Measurements from ENCODE around the gene MYBPC3.

The MYBPC3 gene

DNA sequence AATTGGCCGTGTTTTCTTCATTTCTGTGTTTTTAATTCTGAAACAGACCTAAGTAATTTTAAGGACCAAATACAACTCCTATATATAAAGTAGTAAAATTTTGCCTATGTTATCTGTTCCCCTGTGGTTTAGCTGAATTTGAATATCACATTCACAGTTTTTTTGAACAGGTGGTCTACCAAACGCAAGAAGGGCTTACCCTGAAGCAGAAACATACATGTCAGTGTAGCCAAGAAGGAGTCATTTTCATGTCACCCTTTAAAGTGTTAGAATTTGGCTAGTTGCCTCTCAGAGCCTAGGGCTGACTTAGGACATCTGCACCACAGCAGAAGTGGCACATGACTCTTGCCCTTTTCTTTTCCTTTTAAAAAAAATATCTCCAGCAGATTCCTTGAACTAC lies 34.3 kb downstream of the MYBPC3 start:
- TF ChIP-seq NFIC (IDR thresholded peaks at IDR 0.05) (no peak), RAD21 (IDR thresholded peaks at IDR 0.05; ENCODE audit: low read depth) (no peak), ZBTB7A (IDR thresholded peaks at IDR 0.05; ENCODE audit: low read depth) (no peak), EGR1 (IDR thresholded peaks at IDR 0.05) (no peak), FOXM1 (IDR thresholded peaks at IDR 0.05; ENCODE audit: borderline replicate concordance, low read depth) (no peak), REST (IDR thresholded peaks at IDR 0.05; ENCODE audit: low read depth) (no peak), TAF1 (IDR thresholded peaks at IDR 0.05; ENCODE audit: low read depth) (no peak), TCF12 (IDR thresholded peaks at IDR 0.05; ENCODE audit: low read depth) (no peak), YY1 (IDR thresholded peaks at IDR 0.05; ENCODE audit: low read depth) (no peak), CREB1 (IDR thresholded peaks at IDR 0.05; ENCODE audit: low read depth) (no peak), TEAD4 (IDR thresholded peaks at IDR 0.05) (no peak)
- TF ChIP-seq, protein P1, sequence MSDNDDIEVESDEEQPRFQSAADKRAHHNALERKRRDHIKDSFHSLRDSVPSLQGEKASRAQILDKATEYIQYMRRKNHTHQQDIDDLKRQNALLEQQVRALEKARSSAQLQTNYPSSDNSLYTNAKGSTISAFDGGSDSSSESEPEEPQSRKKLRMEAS (IDR thresholded peaks at IDR 0.05), result no peak

- TF ChIP-seq EP300 (IDR thresholded peaks at IDR 0.05; ENCODE audit: borderline replicate concordance), result no peak
- TF ChIP-seq ZBTB7A (IDR thresholded peaks at IDR 0.05; ENCODE audit: low read depth), result no peak
- TF ChIP-seq TAF1 (IDR thresholded peaks at IDR 0.05; ENCODE audit: low read depth), result no peak
- TF ChIP-seq FOXM1 (IDR thresholded peaks at IDR 0.05; ENCODE audit: borderline replicate concordance, low read depth), result no peak
- no peak for TF ChIP-seq EGR1 (IDR thresholded peaks at IDR 0.05)
- TF ChIP-seq, protein P1 (IDR thresholded peaks at IDR 0.05), result no peak
- no peak for TF ChIP-seq TEAD4 (IDR thresholded peaks at IDR 0.05)
- TF ChIP-seq CEBPB (IDR thresholded peaks at IDR 0.05), result no peak
- no peak for TF ChIP-seq CREB1 (IDR thresholded peaks at IDR 0.05; ENCODE audit: low read depth)
- TF ChIP-seq USF1 (IDR thresholded peaks at IDR 0.05), result no peak
- no peak for TF ChIP-seq REST (IDR thresholded peaks at IDR 0.05; ENCODE audit: low read depth)
- no peak for TF ChIP-seq NFIC (IDR thresholded peaks at IDR 0.05)
- TF ChIP-seq YY1 (IDR thresholded peaks at IDR 0.05; ENCODE audit: low read depth), result no peak
- no peak for TF ChIP-seq TCF12 (IDR thresholded peaks at IDR 0.05; ENCODE audit: low read depth)
- no peak for TF ChIP-seq RAD21 (IDR thresholded peaks at IDR 0.05; ENCODE audit: low read depth)
These were observed 35.3 kb downstream of the MYBPC3 start for GRCh38 chr11:47317064-47317828.

DNA sequence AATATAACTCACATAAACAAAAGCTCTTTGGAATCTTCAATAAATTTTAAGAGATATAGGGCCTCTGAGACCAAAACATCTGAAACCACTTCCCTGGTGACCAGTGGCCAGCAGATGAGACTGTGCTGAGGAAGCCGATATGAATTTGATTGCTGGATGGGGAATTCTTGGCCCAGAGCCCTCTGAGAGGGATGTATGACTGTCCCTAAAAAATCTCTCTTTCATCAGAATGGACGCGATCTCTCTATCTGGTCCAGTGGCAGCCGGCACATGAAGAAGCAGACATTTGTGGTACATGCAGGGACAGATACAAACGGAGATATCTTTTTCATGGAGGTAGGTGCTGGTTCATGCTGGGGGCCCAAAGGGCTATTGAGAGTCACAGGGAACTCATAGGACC lies 37.5 kb downstream of the MYBPC3 start:
- TF ChIP-seq EGR1 (IDR thresholded peaks at IDR 0.05), result no peak
- TF ChIP-seq USF1 (IDR thresholded peaks at IDR 0.05), result no peak
- TF ChIP-seq CEBPB (IDR thresholded peaks at IDR 0.05), result no peak
- TF ChIP-seq ZBTB7A (IDR thresholded peaks at IDR 0.05; ENCODE audit: low read depth), result no peak

GRCh38 chr11:47308050-47308823 lies 44.3 kb downstream of the MYBPC3 start:
- TF ChIP-seq TCF12 (IDR thresholded peaks at IDR 0.05; ENCODE audit: low read depth) (no peak), FOXM1 (IDR thresholded peaks at IDR 0.05; ENCODE audit: borderline replicate concordance, low read depth) (no peak), CEBPB (IDR thresholded peaks at IDR 0.05) (no peak), ZBTB7A (IDR thresholded peaks at IDR 0.05; ENCODE audit: low read depth) (no peak), CREB1 (IDR thresholded peaks at IDR 0.05; ENCODE audit: low read depth) (no peak), RAD21 (IDR thresholded peaks at IDR 0.05; ENCODE audit: low read depth) (no peak), NFIC (IDR thresholded peaks at IDR 0.05) (no peak), USF1 (IDR thresholded peaks at IDR 0.05) (no peak), TEAD4 (IDR thresholded peaks at IDR 0.05) (no peak), REST (IDR thresholded peaks at IDR 0.05; ENCODE audit: low read depth) (no peak), YY1 (IDR thresholded peaks at IDR 0.05; ENCODE audit: low read depth) (no peak), TAF1 (IDR thresholded peaks at IDR 0.05; ENCODE audit: low read depth) (no peak), EGR1 (IDR thresholded peaks at IDR 0.05) (no peak), EP300 (IDR thresholded peaks at IDR 0.05; ENCODE audit: borderline replicate concordance) (no peak)
- TF ChIP-seq, protein P1 (IDR thresholded peaks at IDR 0.05), result no peak
